Progenitor cell of endocrine pancreas (in vitro differentiated cells): Measurements from ENCODE around the gene RPN1. TPM values are rescaled to one million over a fixed set of nuclear protein-coding genes. Genes with fewer than 3 reads are reported as not detected.
A peak's percentile ranks its signal among the peaks of the same experiment; 100 is the strongest.

Experiments
- DNase-seq: peaks from one replicate; pipeline ENCODE4 v3.0.0; 2021; ENCODE audit warnings: low spot score; ENCODE audit not compliant: unreplicated experiment
- H3K27ac Mint-ChIP-seq: 2 replicates; pipeline ENCODE4 v1.8.0; 2021; ENCODE audit warnings: mild to moderate bottlenecking, moderate library complexity, mixed read lengths
- H3K27me3 Mint-ChIP-seq: 2 replicates; pipeline ENCODE4 v1.8.0; 2021; ENCODE audit warnings: mixed read lengths
- H3K36me3 Mint-ChIP-seq: 2 replicates; pipeline ENCODE4 v1.8.0; 2022; ENCODE audit warnings: mixed read lengths; ENCODE audit not compliant: insufficient read depth
- H3K4me1 Mint-ChIP-seq: 2 replicates; pipeline ENCODE4 v1.8.0; 2021; ENCODE audit warnings: low read depth, mixed read lengths
- H3K4me3 Mint-ChIP-seq: 2 replicates; pipeline ENCODE4 v1.8.0; 2021; ENCODE audit warnings: low read depth, mild to moderate bottlenecking, moderate library complexity, mixed read lengths
- H3K9me3 Mint-ChIP-seq: 2 replicates; pipeline ENCODE4 v1.8.0; 2021; ENCODE audit warnings: low read depth, mixed read lengths
- CTCF ChIP-seq: fragments of 200-600 bp; sonication (generic); IDR thresholded peaks from one replicate; pipeline ENCODE4 v1.5.0; 2021; ENCODE audit warnings: antibody characterized with exemption, mild to moderate bottlenecking; ENCODE audit not compliant: unreplicated experiment
- total RNA-seq: library from RNA; stranded (reverse); gene quantifications from 2 replicates; pipeline ENCODE4 v1.2.1, GENCODE V29; 2021

Gene RPN1
- total RNA-seq, 1 donor from 2014 or later: 166 TPM

GRCh38 chr3:128578346-128578745 lies 72.3 kb downstream of the RPN1 start:
- DNase-seq: no peak
- H3K36me3 Mint-ChIP-seq: no peaks in the 10 kb centered on the region
- H3K27ac Mint-ChIP-seq: peak overlapping the region; percentile 36
- H3K27me3 Mint-ChIP-seq: peaks cover 28% of the 10 kb centered on the region
- H3K4me1 Mint-ChIP-seq: peaks cover 2% of the 10 kb centered on the region
- no peaks in the 10 kb centered on the region for H3K9me3 Mint-ChIP-seq
- no peak overlapping the region for H3K4me3 Mint-ChIP-seq
- TF ChIP-seq CTCF: no peak

GRCh38 chr3:128577711-128578110 lies 72.9 kb downstream of the RPN1 start:
- Mint-ChIP-seq H3K4me3 (no peak overlapping the region), H3K36me3 (no peaks in the 10 kb centered on the region), H3K27ac (no peak overlapping the region), H3K4me1 (peaks cover 2% of the 10 kb centered on the region), H3K27me3 (peaks cover 24% of the 10 kb centered on the region), H3K9me3 (no peaks in the 10 kb centered on the region)
- DNase-seq: no peak
- no peak for TF ChIP-seq CTCF

GRCh38 chr3:128576290-128576689 lies 74.3 kb downstream of the RPN1 start:
- Mint-ChIP-seq H3K4me1 (peaks cover 2% of the 10 kb centered on the region), H3K36me3 (no peaks in the 10 kb centered on the region), H3K27me3 (peaks cover 21% of the 10 kb centered on the region), H3K27ac (no peak overlapping the region), H3K4me3 (no peak overlapping the region), H3K9me3 (no peaks in the 10 kb centered on the region)
- TF ChIP-seq CTCF: no peak
- DNase-seq: no peak

GRCh38 chr3:128575777-128576176 lies 74.8 kb downstream of the RPN1 start:
- peaks cover 2% of the 10 kb centered on the region for H3K4me1 Mint-ChIP-seq
- no peaks in the 10 kb centered on the region for H3K9me3 Mint-ChIP-seq
- no peak overlapping the region for H3K4me3 Mint-ChIP-seq
- peaks cover 21% of the 10 kb centered on the region for H3K27me3 Mint-ChIP-seq
- H3K27ac Mint-ChIP-seq: no peak overlapping the region
- DNase-seq: no peak
- no peaks in the 10 kb centered on the region for H3K36me3 Mint-ChIP-seq
- no peak for TF ChIP-seq CTCF

- Mint-ChIP-seq H3K9me3 (no peaks in the 10 kb centered on the region), H3K4me3 (no peak overlapping the region), H3K27me3 (peaks cover 28% of the 10 kb centered on the region), H3K36me3 (no peaks in the 10 kb centered on the region), H3K4me1 (peaks cover 2% of the 10 kb centered on the region), H3K27ac (no peak overlapping the region)
- DNase-seq: no peak
- no peak for TF ChIP-seq CTCF
Measured at GRCh38 chr3:128573707-128574162, 76.9 kb downstream of the RPN1 start.
